PFSK-1 (cell line): Measurements from ENCODE around the gene NOVA1.

Source experiments
- FOXP2 ChIP-seq: optimal IDR thresholded peaks from 2 replicates; pipeline ENCODE3; 2011; ENCODE audit warnings: borderline replicate concordance, control low read depth, inconsistent platforms; ENCODE audit not compliant: insufficient read depth; ENCODE audit errors: extremely low read length, extremely low read depth
- POLR2AphosphoS5 ChIP-seq: IDR thresholded peaks from 2 replicates; pipeline ENCODE4 v1.6.1; 2012; ENCODE audit warnings: low read depth, mild to moderate bottlenecking, control low read depth, low read length, moderate library complexity
- REST ChIP-seq, 2 experiments: IDR thresholded peaks; 2 replicates each; pipeline versions ENCODE4 v1.6.1 to v1.8.0; 2011 to 2012; ENCODE audit warnings: low read depth in 2 of 2, low read length in 2 of 2, control low read depth in 1 of 2, inconsistent platforms in 1 of 2, mild to moderate bottlenecking in 1 of 2, moderate library complexity in 1 of 2; ENCODE audit not compliant: insufficient read depth in 1 of 2
- SIN3A ChIP-seq: IDR thresholded peaks from 2 replicates; pipeline ENCODE4 v1.6.1; 2012; ENCODE audit warnings: mild to moderate bottlenecking, low read length, moderate library complexity, borderline replicate concordance; ENCODE audit not compliant: insufficient read depth
- TAF1 ChIP-seq: IDR thresholded peaks from 2 replicates; pipeline ENCODE4 v1.6.1; 2012; ENCODE audit warnings: low read length, control low read depth, borderline replicate concordance; ENCODE audit not compliant: insufficient read depth

Gene NOVA1

GRCh38 chr14:26621364-26621763 is 23.5 kb upstream of the NOVA1 start:
- TF ChIP-seq FOXP2 (no peak), SIN3A (no peak), TAF1 (no peak), REST (IDR thresholded peaks at IDR 0.05; ENCODE audit: insufficient read depth in 1 of 2, low read depth in 2 of 2, low read length in 2 of 2) (no peak), POLR2AphosphoS5 (no peak)

- TF ChIP-seq SIN3A = no peak
- no peak for TF ChIP-seq POLR2AphosphoS5
- no peak for TF ChIP-seq FOXP2
- TF ChIP-seq TAF1 = no peak
- no peak for TF ChIP-seq REST (IDR thresholded peaks at IDR 0.05; ENCODE audit: insufficient read depth in 1 of 2, low read depth in 2 of 2, low read length in 2 of 2)
Measured at GRCh38 chr14:26611259-26611658, 13.4 kb upstream of the NOVA1 start.

- no peak for TF ChIP-seq SIN3A
- TF ChIP-seq REST (IDR thresholded peaks at IDR 0.05; ENCODE audit: insufficient read depth in 1 of 2, low read depth in 2 of 2, low read length in 2 of 2) = no peak
- TF ChIP-seq POLR2AphosphoS5 = no peak
- no peak for TF ChIP-seq TAF1
- no peak for TF ChIP-seq FOXP2
Measured at GRCh38 chr14:26606729-26607312, 9.0 kb upstream of the NOVA1 start.

GRCh38 chr14:26605602-26606001 is 7.8 kb upstream of the NOVA1 start:
- TF ChIP-seq SIN3A (no peak), POLR2AphosphoS5 (no peak), FOXP2 (no peak), TAF1 (no peak), REST (IDR thresholded peaks at IDR 0.05; ENCODE audit: insufficient read depth in 1 of 2, low read depth in 2 of 2, low read length in 2 of 2) (no peak)

GRCh38 chr14:26602902-26603301 is 5.1 kb upstream of the NOVA1 start:
- TF ChIP-seq POLR2AphosphoS5 (no peak), FOXP2 (no peak), REST (IDR thresholded peaks at IDR 0.05; ENCODE audit: insufficient read depth in 1 of 2, low read depth in 2 of 2, low read length in 2 of 2) (no peak), SIN3A (no peak)
